NCI-H1092 (cell line): ENCODE measurements around the gene PARVA.

Source experiments
- DNase-seq: peaks from one replicate; lab custom pipeline; 2025; lab: John Stamatoyannopoulos, UW

Gene PARVA

GRCh38 chr11:12433121-12433520, 55.8 kb downstream of the PARVA start:
- DNase-seq: no peak

GRCh38 chr11:12433571-12434324, 56.4 kb downstream of the PARVA start:
- DNase-seq: no peak

- DNase-seq: no peak
Measured at GRCh38 chr11:12434325-12434654, 56.9 kb downstream of the PARVA start.

GRCh38 chr11:12435264-12435663, 57.9 kb downstream of the PARVA start:
- no peak for DNase-seq

GRCh38 chr11:12436266-12436665, 58.9 kb downstream of the PARVA start:
- DNase-seq: no peak

- DNase-seq: no peak
Measured at GRCh38 chr11:12438291-12438690, 60.9 kb downstream of the PARVA start.

- no peak for DNase-seq
Measured at GRCh38 chr11:12439615-12440014, 62.2 kb downstream of the PARVA start.

- no peak for DNase-seq
Measured at GRCh38 chr11:12440565-12440964, 63.2 kb downstream of the PARVA start.

GRCh38 chr11:12441231-12441861, 64.0 kb downstream of the PARVA start:
- no peak for DNase-seq

- DNase-seq: no peak
Measured at GRCh38 chr11:12444601-12445000, 67.2 kb downstream of the PARVA start.

- DNase-seq: no peak
Measured at GRCh38 chr11:12445001-12445400, 67.6 kb downstream of the PARVA start.

GRCh38 chr11:12446863-12447262, 69.5 kb downstream of the PARVA start:
- DNase-seq: no peak

GRCh38 chr11:12448131-12448939, 71.0 kb downstream of the PARVA start:
- no peak for DNase-seq

GRCh38 chr11:12449961-12450715, 72.8 kb downstream of the PARVA start:
- DNase-seq: no peak

GRCh38 chr11:12451179-12451814, 73.9 kb downstream of the PARVA start:
- DNase-seq: no peak

GRCh38 chr11:12453243-12453642, 75.9 kb downstream of the PARVA start:
- no peak for DNase-seq

GRCh38 chr11:12454782-12455181, 77.4 kb downstream of the PARVA start:
- no peak for DNase-seq

GRCh38 chr11:12455938-12456337, 78.6 kb downstream of the PARVA start:
- no peak for DNase-seq

- no peak for DNase-seq
Measured at GRCh38 chr11:12456651-12457579, 79.5 kb downstream of the PARVA start.

- DNase-seq: no peak
Measured at GRCh38 chr11:12458042-12458441, 80.7 kb downstream of the PARVA start.

- DNase-seq: no peak
Measured at GRCh38 chr11:12459374-12459773, 82.0 kb downstream of the PARVA start.
